Stimulated activated CD4-positive, alpha-beta T cell treated with anti-CD3 and anti-CD28 coated beads, Interleukin-4, amount 100 ng/mL, for 4 hours (primary cell): Measurements from ENCODE around the gene PES1.
A peak's percentile ranks its signal among the peaks of the same experiment; 100 is the strongest.
"Not testable (repeated sequence)": the region's sequence is repeated elsewhere in the genome, so short reads cannot be mapped to it uniquely, and the experiment has no call there.

Experiments used
- DNase-seq, 2 experiments: peaks; one replicate each; pipeline ENCODE4 v3.0.0-alpha.2; 2020

Gene PES1

DNA sequence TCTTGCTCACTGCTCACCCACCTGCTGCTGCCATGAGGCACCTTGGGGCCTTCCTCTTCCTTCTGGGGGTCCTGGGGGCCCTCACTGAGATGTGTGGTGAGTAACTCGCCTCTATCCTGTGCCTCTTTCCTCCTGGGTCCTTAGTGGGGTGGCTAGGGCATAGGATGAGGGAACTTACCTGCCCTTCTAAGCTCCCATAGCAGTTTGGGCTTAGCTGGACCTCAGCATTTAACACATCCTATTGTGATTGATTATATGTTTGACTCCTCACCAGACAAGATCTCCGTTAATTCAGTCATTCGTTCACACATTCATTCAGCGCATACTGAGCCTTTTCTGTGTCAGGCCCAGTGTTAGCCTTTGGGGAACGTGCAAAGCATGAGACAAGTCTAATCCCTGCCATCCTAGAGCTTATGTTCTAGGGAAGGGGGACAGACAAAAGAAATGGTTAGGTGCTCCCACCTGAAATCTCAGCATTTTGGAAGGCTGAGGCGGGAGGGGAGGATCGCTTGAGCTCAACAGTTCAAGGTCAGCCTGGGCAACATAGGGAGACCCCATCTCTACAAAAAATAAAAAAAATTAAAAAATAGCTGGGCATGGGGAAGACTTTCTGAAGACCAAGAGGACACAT, 15.7 kb upstream of the PES1 start:
- no peak for DNase-seq

DNA sequence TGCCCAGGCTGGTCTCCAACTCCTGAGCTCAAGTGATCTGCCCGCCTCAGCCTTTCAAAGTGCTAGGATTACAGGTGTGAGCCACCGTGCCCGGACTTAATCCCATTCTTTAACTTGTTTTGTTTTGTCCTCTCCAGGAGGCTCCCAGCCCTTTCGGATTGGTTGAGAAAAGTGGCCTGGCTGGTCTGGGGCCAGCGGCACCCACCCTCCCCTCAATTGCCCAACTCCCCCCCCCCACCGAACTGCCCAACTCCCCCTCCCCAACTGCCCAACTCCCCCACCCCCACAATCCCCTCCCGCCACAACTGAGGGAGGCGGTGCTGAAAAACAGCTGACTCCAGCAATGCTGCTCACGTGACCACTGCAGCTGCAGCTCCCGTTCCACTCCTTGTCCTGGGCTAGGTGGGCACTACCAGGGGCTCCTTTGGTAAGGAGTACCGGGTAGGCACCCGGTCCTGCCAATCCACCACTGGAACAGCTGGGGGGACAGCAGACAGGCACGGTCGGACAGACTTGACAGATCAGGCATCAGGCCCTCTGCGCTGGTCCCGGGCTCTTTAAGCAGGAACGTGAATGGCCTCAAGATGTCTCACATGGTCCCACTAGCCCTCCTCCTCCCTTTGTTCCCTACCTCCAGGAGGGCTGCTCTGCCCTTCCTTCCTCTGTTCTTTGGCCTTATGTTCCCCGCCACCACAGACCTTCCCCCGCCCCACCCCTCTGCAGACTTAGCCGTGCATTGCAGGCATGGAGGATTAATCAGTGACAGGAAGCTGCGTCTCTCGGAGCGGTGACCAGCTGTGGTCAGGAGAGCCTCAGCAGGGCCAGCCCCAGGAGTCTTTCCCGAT, 15.0 kb upstream of the PES1 start, which contains the start of gene TCN2:
Gene TCN2 (plus strand): TSS at position 720 of the 845 bp plus-strand sequence. CDS start 158 bp downstream, outside the sequence.
- peak; percentile 12 to 20 for DNase-seq

DNA sequence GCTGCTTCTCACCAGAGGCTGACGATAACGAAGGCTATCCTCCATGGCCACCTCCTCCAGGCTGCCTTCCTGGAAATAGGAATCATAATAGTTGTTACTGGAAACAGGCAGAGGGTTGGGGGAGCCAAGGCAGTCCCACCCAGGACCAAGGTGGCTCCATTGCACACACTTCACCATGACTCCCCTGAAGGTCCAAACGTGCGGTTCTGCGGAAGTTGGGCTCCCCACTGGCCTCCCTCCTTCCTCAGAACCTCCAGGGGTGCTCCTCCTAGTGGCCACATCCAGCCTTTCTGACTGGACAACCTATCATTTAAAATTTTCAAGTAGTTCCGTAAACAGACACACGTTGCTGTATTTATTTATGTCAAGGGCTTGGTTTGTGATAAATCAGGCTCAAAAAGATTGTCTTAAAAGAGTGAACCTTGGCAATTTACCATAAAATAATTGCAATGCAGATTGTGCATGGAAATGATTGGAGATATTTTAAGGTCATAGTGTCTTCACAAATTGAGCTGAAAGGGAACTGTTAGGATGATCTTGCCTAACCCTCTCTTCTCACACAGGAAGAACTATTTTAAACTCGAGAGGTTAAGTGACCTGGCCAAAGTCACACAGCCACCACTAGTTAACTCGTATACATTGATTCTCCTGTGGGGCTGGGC, 13.9 kb upstream of the PES1 start:
- DNase-seq = peak; percentile 16 to 22

DNA sequence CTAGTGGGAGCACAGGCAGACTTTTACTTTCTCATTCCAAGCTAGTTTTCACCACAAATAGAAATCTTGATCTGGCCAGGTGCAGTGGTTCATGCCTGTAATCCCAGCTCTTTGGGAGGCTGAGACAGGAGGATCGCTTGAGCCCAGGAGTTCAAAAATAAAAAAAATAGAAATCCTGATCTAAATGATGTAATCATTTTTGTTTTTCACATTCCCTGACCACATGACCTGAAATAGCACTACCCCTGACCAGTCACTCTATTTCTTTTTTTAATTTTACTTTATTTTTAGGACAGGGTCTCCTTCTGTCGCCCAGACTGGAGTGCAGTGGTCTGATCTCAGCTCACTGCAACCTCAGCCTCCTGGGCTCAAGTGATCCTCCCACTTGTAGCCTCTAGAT, 13.0 kb upstream of the PES1 start:
- no peak for DNase-seq

DNA sequence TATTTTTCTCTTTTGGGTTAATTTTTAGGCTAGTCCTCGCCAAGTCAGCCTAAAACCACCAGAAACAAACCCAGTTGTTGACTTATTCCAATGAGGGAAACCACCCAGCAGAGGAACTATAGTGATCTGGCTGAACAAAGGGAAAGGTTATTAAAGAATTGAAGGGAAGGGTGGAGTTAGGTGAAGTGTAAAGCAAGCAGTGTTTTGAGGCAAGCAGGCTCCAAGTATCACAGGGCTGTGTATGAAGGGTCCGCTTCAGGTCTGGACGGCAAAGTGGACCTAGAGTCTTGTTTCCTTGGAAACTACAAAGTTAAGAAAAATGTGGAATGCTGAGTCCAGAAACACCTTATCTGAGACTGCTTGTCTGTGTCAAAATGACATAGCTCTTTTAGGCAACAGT, 12.1 kb upstream of the PES1 start:
- no peak for DNase-seq

DNA sequence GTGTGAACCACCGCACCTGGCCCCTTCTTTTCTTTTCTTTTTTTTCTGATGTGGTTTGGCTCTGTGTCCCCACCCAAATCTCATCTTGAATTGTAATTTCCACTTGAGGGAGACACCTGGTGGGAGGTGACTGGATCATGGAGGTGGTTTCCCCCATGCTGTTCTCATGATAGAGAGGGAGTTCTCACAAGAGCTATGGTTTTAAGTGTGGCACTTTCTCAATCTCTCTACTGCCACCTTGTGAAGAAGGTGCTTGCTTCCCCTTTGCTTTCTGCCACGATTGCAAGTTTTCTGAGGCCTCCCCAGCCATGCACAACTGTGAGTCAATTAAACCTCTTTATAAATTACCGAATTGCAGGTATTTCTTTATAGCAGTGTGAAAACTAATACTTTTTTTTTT, 10.3 kb upstream of the PES1 start:
- DNase-seq = peak in 1 of 2 experiments; percentile 15

DNA sequence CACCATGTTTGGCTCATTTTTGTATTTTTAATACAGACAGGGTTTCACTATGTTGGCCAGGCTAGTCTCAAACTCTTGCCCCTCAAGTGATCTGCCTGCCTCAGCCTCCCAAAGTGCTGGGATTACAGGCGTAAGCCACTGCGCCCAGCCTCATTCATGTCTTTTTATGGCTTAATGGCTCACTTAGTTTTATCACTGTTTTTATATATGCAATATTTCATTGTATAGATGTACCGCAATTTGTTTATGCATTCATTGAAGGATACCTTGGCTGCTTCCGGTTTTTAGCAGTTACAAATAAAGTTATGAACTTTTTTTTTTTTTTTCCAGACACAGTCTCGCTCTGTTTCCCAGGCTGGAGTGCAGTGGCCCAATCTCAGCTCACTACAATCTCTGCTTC, 9.8 kb upstream of the PES1 start:
- no peak for DNase-seq

DNA sequence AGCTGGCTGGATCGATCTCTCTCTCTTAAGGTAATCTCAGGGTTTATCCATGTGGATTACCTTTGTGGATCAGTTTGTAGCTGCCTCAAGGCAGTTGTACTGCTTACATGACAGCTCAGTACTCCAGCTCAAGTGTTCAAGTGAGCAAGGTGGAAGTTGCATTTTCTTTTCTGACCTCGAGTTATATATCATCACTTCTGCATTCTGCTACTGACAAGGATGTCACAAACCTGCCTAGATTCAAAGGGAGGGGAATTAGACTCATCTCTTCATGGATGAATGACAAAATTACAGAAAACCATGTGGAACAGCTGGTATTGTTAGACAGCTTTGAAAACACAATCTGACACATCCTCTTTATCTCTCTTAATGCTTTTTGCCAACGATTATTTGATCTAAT, 9.2 kb upstream of the PES1 start:
- no peak for DNase-seq

DNA sequence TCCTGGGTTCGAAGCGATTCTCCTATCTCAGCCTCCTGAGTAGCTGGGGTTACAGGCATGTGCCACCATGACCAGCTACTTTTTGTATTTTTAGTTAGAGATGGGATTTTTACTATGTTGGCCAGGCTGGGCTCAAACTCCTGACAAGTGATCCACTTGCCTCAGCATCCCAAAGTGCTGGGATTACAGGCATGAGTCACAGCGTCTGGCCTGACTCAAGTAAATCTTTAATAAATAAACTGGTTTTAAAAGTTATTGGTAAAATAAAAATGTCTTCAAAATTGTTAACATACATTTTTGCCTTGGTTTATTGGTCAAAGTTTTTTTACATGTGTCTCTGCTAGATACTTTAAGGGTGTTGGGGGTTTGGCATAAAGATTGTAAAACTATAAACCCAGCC, 7.3 kb upstream of the PES1 start:
- no peak for DNase-seq

DNA sequence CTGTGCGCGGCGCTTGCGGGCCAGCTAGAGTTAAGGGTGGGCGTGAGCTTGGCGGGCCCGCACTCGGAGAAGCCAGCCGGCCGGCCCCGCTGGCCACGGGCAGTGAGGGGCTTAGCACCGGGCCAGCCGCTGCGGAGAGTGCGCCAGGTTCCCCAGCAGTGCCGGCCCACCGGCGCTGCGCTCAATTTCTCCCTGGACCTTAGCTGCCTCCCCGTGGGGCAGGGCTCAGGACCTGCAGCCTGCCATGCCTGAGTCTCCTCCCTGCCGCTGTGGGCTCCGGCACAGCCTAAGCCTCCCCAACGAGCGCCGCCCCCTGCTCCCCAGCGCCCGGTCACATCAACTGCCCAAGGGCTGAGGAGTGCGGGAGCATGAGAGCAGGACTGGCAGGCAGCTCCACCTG, 5.2 kb upstream of the PES1 start:
- no peak for DNase-seq

DNA sequence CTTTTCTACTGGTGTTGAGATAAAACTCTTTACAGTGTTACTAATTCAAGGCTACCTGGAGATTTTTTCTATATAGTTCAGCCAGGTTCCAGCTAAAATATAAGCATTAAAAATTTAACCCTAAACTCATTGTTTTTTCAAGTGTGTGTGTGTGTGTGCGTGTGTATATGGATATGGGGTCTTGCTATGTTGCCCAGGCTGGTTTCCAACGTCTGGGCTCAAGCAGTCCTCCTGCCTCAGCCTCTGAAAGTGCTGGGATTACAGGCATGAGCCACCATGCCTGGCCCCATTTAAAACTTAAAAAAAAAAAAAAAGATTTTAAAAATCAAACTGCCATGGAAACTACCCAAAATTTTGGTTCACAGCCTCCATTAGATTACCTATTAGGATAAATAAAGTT, 4.5 kb upstream of the PES1 start:
- DNase-seq = no peak

DNA sequence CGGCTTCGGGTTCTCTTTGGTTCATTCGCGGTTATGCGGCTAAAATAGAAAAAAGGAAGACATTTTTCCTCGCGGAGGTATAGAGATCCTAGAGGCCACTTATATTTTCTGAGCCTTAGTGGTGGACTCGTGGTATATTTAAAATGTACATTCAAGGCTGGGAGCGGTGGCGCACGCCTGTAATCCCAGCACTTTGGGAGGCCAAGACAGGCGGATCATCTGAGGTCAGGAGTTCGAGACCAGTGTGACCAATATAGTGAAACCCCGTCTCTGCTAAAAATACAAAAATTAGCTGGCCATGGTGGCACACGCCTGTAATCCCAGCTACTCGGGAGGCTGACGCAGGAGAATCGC, 627 bp upstream of the PES1 start:
- DNase-seq = not testable (repeated sequence)

DNA sequence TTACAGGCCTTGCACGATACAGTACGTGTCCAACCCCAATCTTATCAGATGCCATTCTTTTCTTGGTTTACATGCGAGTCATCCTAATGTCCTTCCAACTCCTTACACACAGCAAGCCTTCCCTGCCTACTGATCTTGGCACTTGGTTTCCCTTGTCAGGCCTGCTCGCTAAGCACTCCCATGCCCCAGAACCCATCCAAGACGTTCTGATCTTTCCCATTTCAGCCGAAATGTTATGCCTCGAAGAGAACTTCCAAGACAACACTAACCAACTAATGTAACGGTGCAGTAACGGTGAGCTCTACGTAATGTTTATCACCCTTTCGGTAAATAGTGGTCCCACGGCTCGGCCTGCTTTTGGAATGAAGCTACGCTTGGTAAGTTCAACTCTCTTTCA, 521 bp downstream of the PES1 start:
- no peak for DNase-seq

DNA sequence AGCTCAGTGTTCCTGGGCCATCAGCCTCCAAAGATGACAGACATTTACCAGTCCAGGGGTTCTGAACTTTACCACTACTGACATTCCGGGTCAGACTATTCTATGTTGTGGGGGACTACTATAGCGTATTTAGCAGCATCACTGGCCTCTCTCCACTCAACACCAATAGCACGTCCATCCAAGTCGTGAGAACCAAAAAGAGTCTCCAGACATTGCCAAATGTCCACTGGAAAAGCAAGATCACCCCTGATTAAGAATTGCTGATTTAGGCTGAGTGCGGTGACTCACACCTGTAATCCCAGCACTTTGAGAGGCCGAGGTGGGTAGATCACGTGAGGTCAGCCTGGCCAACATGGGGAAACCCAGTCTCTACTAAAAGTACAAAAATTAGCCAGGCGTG, 5.3 kb downstream of the PES1 start:
- no peak for DNase-seq

DNA sequence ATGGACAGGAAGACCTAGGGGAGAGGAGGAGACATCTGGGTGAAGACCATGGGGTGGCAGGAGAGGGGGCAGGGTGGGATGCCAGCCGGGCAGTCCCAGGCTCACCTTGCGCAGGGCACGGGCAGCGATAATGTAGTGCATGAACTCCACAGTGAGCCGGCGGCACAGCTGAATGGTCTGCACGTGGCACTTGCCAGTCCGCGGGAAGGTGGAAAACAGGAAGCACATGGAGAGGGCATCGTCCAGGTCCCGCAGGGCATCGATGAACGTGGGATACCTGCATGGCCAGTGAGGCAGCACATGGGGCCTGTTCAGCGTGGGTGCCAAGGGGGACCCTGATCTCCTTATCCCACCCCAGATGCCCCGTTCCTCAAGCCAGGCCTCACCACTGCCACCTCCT, 7.3 kb downstream of the PES1 start:
- no peak for DNase-seq

DNA sequence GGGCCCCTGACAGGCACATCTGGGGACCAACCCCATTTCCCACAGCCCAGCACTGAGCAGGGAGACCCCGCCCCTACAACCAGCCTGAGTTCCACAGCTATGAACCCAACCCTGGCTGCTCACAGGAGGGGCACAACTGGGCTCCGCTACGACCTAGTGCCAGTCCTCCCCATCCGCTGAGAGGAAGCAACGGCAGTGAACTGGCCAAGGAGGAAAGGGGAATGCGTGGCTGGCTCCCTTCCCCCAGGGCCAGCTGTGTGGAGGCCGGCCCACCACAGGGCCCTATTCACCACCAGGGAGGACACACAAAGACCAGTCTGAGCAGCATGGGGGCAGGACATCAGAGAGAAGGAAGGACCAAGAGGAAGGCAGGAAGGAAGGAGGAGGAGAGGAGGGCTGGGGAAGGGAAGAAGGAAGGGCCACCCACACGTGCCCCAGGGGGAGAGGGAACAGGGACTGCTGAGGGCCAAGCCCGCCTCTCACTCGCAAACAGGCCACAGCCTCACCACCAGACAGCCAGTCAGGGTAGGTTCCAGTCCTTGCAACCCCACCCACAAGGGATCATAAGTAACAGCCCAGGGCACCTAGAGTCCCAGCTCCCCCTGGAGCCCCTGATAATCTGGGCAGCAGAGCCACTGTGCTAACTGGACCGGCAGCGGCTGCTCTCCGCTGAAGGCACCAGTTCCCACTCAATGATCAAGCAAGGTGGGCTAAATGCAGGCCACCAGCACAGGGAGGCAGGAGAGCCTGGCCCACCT, 8.7 kb downstream of the PES1 start:
- no peak for DNase-seq

DNA sequence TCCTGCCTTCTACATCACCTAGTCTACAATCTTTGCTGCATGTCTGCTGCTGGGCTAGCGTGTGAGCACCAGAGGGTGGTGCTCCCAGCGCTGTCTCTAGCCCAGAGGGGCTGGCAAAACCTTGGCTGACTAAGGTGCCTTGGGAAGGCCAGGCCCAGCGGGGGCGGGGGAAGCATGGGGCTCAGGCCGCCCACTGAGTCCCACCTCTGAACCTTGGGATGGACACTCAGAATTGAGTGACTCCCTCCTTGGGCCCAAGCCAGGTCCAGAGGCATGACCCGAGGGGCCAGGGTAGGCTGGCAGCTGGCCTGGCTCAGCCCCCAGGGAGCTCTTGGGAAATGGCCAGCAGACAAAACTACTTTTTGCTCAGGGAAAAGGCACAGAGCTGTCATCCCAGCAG, 9.7 kb downstream of the PES1 start:
- DNase-seq = no peak

DNA sequence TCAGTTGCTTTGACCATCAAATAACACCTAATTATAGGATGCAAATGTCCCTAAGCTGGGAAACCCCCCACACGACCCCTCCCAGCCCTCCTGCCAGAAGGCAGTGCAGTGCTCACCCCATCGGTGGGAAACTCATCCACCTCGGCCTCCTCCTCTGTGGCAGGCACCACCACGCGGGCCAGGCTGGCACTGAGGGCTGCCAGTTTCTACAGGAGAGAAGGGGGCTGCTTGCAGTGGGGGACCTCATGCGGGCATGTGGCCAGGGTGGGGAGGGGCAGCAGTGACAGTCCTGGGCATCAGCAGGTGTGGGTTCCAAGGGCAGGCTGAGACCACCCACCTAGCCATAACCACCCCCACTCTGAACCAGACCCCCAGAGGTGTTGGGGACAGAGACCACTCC, 10.8 kb downstream of the PES1 start:
- no peak for DNase-seq

DNA sequence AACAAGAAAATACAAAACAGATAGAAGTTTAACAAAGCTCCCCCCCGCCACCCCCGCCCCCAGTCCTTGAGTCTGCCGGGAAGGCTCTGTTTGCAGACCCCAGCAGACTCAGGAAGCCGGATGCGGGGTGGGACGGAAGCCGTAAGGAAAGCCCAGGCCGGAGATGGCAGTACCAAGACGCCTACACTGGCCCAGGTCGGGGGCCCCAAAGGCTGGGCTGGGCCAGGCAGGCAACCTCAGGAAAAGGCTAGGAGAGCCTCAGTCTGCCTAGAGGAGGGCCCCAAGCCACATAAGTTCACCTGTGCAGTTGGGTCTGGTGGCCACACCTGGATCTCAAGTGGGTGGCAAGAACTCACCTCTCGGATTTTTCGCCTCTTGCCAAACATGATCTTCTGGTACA, 13.2 kb downstream of the PES1 start:
- no peak for DNase-seq

DNA sequence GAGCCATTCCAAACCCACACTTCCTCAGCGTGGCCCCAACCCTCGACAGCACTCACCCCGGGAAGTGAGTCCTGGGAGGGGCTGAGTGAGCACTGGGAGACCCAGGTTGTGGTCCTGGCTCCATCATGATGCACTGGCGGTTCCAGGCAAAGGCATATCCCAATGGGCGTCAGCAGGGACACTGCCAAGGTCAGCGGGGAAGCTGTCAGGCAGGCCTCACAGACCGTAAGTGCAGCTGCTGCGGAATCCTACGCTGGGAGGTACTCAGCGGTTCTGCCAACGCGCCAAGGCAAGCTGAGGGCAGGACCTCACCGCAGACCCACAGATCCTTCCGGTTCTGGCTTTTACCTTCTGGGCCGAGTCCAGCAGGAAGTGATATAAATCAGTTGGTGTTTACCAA, 15.9 kb downstream of the PES1 start:
- DNase-seq = no peak

DNA sequence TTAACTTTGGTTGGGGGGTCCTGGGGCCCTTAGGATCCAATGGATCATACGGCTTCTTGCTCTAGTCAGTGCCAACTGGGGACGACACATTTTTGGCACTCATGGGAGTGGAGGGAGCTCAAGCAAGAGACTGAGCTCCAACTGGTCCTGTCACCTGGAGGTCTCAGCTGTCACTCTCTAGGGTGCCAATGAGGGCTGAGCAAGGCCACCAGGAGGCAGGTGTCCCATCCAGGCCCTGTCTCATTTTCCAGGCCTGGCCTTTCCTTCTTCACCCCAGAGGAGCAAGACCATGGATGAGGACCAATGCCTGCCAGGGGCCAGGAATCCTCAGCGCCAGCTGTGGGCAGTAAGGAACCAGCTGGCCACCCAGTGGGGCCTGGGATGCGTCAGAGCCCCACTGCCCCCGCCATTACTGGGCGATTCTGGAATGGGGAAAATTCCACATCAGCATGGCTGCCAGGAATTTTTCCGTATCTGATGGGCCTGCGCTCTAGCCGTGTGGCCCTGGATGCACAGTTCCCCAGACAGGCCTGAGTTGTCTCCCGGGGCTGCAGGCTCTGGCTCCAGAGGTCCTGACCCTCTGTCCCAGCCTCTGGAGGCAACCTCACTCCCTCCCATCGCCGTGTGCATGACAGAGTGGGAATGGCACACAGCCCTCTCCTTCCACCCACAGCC, 16.6 kb downstream of the PES1 start:
- no peak for DNase-seq

DNA sequence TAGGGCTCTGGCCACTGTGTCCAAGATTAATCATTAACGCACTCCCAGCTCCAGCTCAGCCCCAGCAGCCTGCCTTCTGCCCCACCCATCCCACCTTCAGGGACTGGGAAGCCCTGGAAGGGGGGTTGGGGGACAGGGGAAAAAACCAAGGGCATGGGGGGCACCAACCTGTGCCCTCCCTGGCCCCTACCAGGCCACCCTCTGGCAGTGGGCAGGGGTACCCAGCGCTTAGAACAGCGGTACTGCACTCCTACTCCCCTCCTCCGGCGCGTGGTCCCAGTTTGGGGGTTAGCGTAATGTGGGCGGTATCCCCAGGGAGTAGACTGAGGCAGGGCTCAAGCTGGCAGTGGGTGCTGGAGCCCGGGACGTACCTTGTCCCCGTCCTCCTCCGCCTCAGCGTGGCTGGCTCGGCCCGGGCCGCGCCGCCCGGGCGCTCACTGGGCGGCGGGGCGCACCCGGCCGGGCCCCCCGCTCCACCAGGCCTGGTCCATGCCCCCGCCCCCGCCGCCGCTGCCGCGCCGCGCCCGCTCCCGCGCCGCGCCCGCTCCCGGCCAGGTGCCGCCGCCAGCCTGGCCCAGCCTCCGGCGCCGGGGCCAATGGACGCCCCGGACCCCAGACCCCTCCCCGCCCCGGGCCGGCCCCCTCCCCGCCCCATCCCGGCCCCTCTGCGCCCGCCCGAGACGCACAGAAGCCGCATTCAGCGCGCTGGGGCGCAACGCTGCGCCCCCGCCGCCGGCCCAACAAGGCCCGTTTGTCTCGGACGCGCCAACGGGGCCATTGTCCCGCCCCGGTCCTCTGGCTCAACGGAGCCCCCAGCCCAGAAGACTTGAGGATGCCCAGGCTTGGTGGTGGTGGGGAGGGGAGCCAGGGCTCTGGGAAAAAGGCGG, 17.4 kb downstream of the PES1 start, which contains the start of gene GAL3ST1:
Gene GAL3ST1 (minus strand): TSS at position 571 of the 887 bp plus-strand sequence. CDS start 17,273 bp downstream, outside the sequence.
- no peak for DNase-seq
